GM12872 (cell line): ENCODE measurements around the gene GALNT18.

Experiments
- TF ChIP-seq, protein P1 (sequence below): IDR thresholded peaks from 3 replicates; pipeline ENCODE4 v1.5.1; 2011; ENCODE audit warnings: low read depth, mild to moderate bottlenecking, low read length, moderate library complexity; ENCODE audit not compliant: insufficient read depth

GALNT18 gene

DNA sequence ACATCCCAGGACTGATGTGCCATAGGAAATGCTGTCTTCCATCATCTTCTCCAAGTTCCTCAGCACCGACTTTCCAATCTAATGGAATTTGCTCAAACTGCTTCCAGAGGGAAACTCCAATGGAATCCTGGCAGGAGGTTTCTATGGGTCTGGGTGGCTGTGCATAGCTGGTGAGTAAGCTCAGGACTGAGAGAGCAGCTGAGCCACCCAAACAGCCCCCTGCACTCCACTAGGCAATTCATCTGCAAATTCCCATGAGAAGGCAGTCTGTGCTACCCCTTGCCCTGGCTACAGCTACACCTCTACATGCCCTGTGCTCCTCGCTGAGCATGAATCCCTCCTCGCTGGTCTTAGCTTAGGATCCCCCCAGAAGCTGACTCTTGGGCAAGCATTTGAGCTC is 140.8 kb downstream of the GALNT18 start:
- TF ChIP-seq, protein P1, sequence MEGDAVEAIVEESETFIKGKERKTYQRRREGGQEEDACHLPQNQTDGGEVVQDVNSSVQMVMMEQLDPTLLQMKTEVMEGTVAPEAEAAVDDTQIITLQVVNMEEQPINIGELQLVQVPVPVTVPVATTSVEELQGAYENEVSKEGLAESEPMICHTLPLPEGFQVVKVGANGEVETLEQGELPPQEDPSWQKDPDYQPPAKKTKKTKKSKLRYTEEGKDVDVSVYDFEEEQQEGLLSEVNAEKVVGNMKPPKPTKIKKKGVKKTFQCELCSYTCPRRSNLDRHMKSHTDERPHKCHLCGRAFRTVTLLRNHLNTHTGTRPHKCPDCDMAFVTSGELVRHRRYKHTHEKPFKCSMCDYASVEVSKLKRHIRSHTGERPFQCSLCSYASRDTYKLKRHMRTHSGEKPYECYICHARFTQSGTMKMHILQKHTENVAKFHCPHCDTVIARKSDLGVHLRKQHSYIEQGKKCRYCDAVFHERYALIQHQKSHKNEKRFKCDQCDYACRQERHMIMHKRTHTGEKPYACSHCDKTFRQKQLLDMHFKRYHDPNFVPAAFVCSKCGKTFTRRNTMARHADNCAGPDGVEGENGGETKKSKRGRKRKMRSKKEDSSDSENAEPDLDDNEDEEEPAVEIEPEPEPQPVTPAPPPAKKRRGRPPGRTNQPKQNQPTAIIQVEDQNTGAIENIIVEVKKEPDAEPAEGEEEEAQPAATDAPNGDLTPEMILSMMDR: no peak

DNA sequence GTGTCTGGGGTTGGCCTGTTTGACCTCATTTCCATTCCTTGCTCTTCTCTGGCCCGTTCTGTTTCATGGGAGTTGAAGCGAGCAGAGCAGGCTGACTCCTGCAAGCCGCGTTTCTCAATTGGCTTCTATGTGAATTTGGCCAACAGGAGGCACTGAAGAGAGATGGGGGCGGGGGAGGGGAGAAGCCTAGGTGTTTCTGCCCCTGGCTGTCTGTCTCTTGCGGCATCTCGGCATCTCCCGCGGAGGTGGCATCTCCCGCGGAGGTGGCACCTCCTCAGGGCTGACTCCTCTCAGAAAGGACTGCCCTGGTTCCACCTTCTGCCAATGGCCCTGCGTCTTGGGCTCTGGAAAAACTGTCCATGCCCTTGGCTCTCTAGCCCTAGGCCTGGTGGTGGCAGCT is 143.1 kb downstream of the GALNT18 start:
- TF ChIP-seq, protein P1: no peak

DNA sequence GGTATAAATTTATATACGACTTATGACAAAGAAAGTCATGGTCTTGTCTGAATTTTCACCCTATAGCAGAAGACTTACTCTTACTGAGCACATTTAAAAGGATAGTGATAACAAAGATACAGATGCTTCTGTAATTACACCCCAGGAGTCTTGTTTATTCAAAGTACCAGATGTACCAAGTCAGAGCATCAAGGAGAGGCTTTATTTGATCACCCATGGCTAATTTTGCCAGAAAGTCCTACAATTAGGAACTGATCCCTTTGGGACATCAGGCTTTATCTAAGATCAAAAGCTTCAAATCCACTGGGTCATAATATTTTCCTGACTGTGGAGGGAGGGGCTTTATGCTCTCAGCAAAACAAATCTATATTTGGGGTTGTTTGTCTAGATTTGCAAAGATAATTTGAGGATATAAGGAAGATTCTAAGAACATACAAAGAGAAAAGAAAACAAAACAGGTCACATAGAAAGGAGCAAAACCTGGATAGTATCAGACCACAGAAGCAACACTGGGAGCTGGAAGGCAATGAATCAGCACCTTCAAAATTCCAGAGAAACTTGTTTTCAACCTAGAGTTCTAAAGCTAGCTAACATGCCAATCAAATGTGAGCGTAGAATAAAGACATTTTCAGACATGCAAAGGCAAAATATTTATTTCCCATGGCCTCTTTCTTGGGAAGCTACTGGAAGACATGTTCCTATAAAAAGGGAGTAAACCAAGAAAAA is 143.9 kb downstream of the GALNT18 start:
- TF ChIP-seq, protein P1: no peak

DNA sequence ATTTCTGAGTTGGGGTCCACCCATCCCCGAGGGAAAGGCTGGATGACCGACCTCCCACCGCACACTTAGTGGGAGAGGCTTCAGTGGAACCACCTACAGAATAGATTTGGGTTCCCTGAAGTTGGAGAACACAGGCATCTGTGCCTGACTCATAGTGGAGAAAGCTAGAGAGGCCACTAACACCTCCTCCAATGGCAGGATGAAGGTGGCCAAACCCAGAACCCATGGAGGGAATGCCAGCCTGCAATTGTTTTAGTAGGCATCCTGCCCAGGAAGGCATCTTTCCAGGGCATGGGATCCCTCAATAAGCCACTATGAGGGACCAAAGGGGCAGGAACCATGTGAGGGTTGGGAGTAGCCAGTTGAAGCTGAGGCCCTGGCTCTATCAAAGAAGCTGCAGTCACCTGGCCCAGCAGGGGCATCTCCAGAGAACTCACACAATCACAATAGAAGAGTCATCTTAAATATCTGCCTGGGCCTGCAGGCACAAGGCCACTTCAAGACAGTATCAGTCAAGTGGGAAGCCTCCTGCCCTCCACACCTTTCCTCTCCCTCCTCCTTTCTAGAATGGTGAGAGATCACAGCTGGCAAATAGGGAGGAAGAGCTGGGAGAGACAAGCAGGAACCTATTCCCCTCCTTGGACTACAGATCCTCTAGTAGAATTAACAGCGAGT is 144.7 kb downstream of the GALNT18 start:
- TF ChIP-seq, protein P1: no peak

DNA sequence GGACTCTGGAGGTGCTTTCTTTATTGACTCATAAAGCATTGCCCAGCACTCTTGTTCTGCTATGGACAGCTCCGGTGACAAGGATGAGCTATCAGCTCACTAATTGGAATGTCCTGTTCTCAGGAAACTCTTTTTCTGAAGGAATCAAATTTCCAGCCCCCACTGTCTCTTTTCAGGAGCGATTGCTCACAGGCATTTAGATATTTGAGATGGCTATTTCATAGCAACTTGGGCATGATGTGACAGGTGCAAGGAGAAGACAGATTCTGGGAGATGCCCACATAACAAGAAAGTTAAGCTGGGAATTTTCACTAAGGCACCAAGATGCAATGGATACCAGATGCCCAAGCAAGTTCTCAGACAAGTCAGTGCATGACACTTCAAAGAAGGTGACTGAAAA is 145.3 kb downstream of the GALNT18 start:
- TF ChIP-seq, protein P1: no peak

DNA sequence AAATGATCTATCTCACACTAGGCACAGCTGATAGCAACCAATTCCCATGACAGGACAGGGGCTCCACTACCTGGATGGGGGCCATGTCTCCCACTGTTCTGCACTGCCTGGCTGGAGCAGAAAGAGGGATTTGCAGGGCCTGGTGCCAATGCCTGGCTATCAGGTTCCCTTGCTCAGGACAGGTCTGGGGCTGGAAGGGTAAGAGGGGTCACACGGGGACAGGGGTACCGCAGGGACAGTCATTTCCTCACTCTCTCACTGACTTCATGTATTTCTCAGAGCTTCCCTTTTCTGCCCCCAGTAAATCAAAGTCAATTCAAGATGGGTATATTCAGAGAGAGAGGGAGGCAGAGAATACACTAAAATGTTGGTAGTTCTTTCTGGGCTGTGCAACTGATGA is 149.7 kb downstream of the GALNT18 start:
- TF ChIP-seq, protein P1: no peak

DNA sequence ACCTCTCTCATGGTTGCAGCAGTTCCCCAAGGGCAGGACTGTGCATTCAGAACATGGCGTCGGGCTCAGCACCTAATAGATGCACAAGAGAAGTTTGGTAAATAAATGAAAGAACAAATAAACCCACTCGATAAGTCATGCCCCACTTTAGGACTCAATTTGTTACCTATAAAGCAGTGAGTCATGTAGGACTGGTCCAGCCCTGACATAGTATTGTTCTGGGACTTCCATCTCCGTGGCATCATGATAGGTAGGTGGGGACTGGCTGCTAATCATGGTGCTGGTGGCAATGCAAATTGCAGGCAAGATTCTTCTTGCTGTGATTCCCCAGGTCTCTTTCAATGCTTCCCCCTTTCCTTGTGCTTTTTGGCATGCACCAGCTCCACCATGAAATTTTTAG is 150.6 kb downstream of the GALNT18 start:
- TF ChIP-seq, protein P1: no peak
